IMR-90 (cell line): ENCODE measurements around the gene ZSCAN5B. TPM values are rescaled to one million over a fixed set of nuclear protein-coding genes. Genes with fewer than 3 reads are reported as not detected.

Experiments
- ATAC-seq: fragments of 200-7000 bp; cut with Tn5 transposase; 2 replicates; pipeline ENCODE4 v1.9.1; 2020; ENCODE audit warnings: low read depth, mild to moderate bottlenecking, moderate library complexity
- BruUV-seq: library from RNA; stranded (reverse); fragments of 400-500 nt; replicated peaks from 2 replicates; lab custom pipeline; 2021; lab: Mats Ljungman, UMichigan
- CTCF ChIA-PET: fragments of 300-600 bp; formaldehyde crosslinking; extraction: SDS; loops from one replicate; lab custom pipeline; 2021; ENCODE audit warnings: antibody characterized with exemption; lab: Yijun Ruan, JAX
- POLR2A ChIA-PET: fragments of 300-600 bp; sonication (Branson Sonifier 250); formaldehyde crosslinking; loops from one replicate; lab custom pipeline; 2022; ENCODE audit warnings: antibody characterized with exemption; ENCODE audit not compliant: unreplicated experiment; lab: Charles Lee
- DNase-seq: peaks from one replicate; pipeline ENCODE4 v3.0.0; 2013
- H2AFZ ChIP-seq: replicated peaks from 2 replicates; pipeline ENCODE3; 2013; ENCODE audit warnings: low read length, mild to moderate bottlenecking; ENCODE audit not compliant: poor library complexity
- H2AK5ac ChIP-seq: 2 replicates; pipeline ENCODE4 v1.6.1; 2013; ENCODE audit warnings: low read depth, low read length, inconsistent platforms
- H2AK9ac ChIP-seq: replicated peaks from 2 replicates; pipeline ENCODE3; 2013; ENCODE audit warnings: mild to moderate bottlenecking, low read depth, low read length, moderate library complexity; ENCODE audit not compliant: poor library complexity
- H2BK120ac ChIP-seq: 2 replicates; pipeline ENCODE4 v1.6.1; 2013; ENCODE audit warnings: low read depth, low read length, inconsistent platforms
- H2BK15ac ChIP-seq: 3 replicates; pipeline ENCODE4 v1.6.1; 2013; ENCODE audit warnings: low read depth, low read length, inconsistent platforms
- H2BK20ac ChIP-seq: 2 replicates; pipeline ENCODE4 v1.6.1; 2013; ENCODE audit warnings: low read depth, mild to moderate bottlenecking, inconsistent platforms, low read length, moderate library complexity
- H2BK5ac ChIP-seq: 2 replicates; pipeline ENCODE4 v1.6.1; 2013; ENCODE audit warnings: mild to moderate bottlenecking, low read depth, low read length, inconsistent platforms; ENCODE audit not compliant: poor library complexity, severe bottlenecking
- H3K14ac ChIP-seq: replicated peaks from 2 replicates; pipeline ENCODE4 v1.6.1; 2013; ENCODE audit warnings: low read depth, low read length, inconsistent platforms
- H3K18ac ChIP-seq: 2 replicates; pipeline ENCODE4 v1.6.1; 2013; ENCODE audit warnings: low read depth, low read length, control low read depth
- H3K23ac ChIP-seq: 2 replicates; pipeline ENCODE4 v1.6.1; 2013; ENCODE audit warnings: low read depth, low read length, inconsistent platforms
- H3K27ac ChIP-seq: 2 replicates; pipeline ENCODE4 v1.5.1; 2013; ENCODE audit warnings: mild to moderate bottlenecking, control low read depth, low read length; ENCODE audit not compliant: insufficient read depth
- H3K27me3 ChIP-seq: 2 replicates; pipeline ENCODE4 v1.6.1; 2013; ENCODE audit warnings: low read length; ENCODE audit not compliant: control insufficient read depth, insufficient read depth
- H3K36me3 ChIP-seq: 2 replicates; pipeline ENCODE4 v1.6.1; 2013; ENCODE audit warnings: low read length, mixed read lengths; ENCODE audit not compliant: control insufficient read depth, insufficient read depth
- H3K4ac ChIP-seq: 2 replicates; pipeline ENCODE4 v1.6.1; 2013; ENCODE audit warnings: low read depth, low read length, inconsistent platforms
- H3K4me1 ChIP-seq: 2 replicates; pipeline ENCODE4 v1.6.1; 2013; ENCODE audit warnings: low read length, mixed read lengths; ENCODE audit not compliant: control insufficient read depth, insufficient read depth
- H3K4me2 ChIP-seq: 2 replicates; pipeline ENCODE4 v1.6.1; 2013; ENCODE audit warnings: low read depth, mild to moderate bottlenecking, control low read depth, low read length, moderate library complexity
- H3K4me3 ChIP-seq: 2 replicates; pipeline ENCODE4 v1.5.1; 2013; ENCODE audit warnings: low read depth, mild to moderate bottlenecking, control low read depth, low read length, moderate library complexity; ENCODE audit not compliant: insufficient read depth
- H3K56ac ChIP-seq: 2 replicates; pipeline ENCODE4 v1.6.1; 2013; ENCODE audit warnings: low read length, inconsistent platforms; ENCODE audit not compliant: insufficient read depth; ENCODE audit errors: extremely low read depth
- H3K79me1 ChIP-seq, 2 experiments: 2 replicates each; pipeline ENCODE4 v1.6.1; 2013; ENCODE audit warnings: low read length in 2 of 2, inconsistent platforms in 1 of 2, low read depth in 1 of 2
- H3K9ac ChIP-seq: 2 replicates; pipeline ENCODE4 v1.6.1; 2013; ENCODE audit warnings: low read depth, low read length, control low read depth
- H3K9me1 ChIP-seq: 2 replicates; pipeline ENCODE4 v1.6.1; 2013; ENCODE audit warnings: low read length, inconsistent platforms; ENCODE audit not compliant: insufficient read depth
- H3K9me3 ChIP-seq: 2 replicates; pipeline ENCODE4 v1.6.1; 2013; ENCODE audit warnings: low read length; ENCODE audit not compliant: control insufficient read depth, insufficient read depth
- H4K20me1 ChIP-seq: 2 replicates; pipeline ENCODE4 v1.6.1; 2013; ENCODE audit warnings: low read length, inconsistent platforms; ENCODE audit not compliant: insufficient read depth
- H4K5ac ChIP-seq: 2 replicates; pipeline ENCODE4 v1.6.1; 2013; ENCODE audit warnings: mild to moderate bottlenecking, low read depth, low read length, control low read depth
- H4K8ac ChIP-seq, 2 experiments: 2 replicates each; pipeline ENCODE4 v1.6.1; 2013; ENCODE audit warnings: low read depth in 2 of 2, low read length in 2 of 2, control low read depth in 1 of 2, inconsistent platforms in 1 of 2
- H4K91ac ChIP-seq: 2 replicates; pipeline ENCODE4 v1.6.1; 2013; ENCODE audit warnings: low read depth, low read length, inconsistent platforms; ENCODE audit not compliant: insufficient read depth
- BHLHE40 ChIP-seq: fragments of 150-350 bp; IDR thresholded peaks from 2 replicates; pipeline ENCODE4 v1.6.1; 2016; ENCODE audit warnings: mild to moderate bottlenecking, low read depth, low read length
- CEBPB ChIP-seq: IDR thresholded peaks from 2 replicates; pipeline ENCODE4 v1.6.1; 2012; ENCODE audit warnings: low read depth, low read length, improper control_type of control experiment
- CHD1 ChIP-seq: IDR thresholded peaks from 2 replicates; pipeline ENCODE4 v1.6.1; 2012; ENCODE audit warnings: low read depth, low read length, improper control_type of control experiment
- CTCF ChIP-seq: conservative IDR thresholded peaks from 2 replicates; pipeline ENCODE4 v1.5.1; 2012; ENCODE audit warnings: mild to moderate bottlenecking, low read depth, low read length, improper control_type of control experiment
- ELK1 ChIP-seq: fragments of 150-350 bp; IDR thresholded peaks from 2 replicates; pipeline ENCODE4 v1.6.1; 2016; ENCODE audit warnings: low read depth, mild to moderate bottlenecking, low read length, moderate library complexity, borderline replicate concordance
- FOS ChIP-seq: fragments of 150-350 bp; IDR thresholded peaks from 2 replicates; pipeline ENCODE4 v1.6.1; 2016; ENCODE audit warnings: low read depth, low read length
- MAFK ChIP-seq: IDR thresholded peaks from 2 replicates; pipeline ENCODE4 v1.6.1; 2012; ENCODE audit warnings: low read depth, low read length, improper control_type of control experiment
- MAZ ChIP-seq: IDR thresholded peaks from 2 replicates; pipeline ENCODE4 v1.6.1; 2012; ENCODE audit warnings: low read depth, mild to moderate bottlenecking, low read length, improper control_type of control experiment, moderate library complexity, borderline replicate concordance
- MXI1 ChIP-seq: IDR thresholded peaks from 2 replicates; pipeline ENCODE4 v1.6.1; 2012; ENCODE audit warnings: low read depth, mild to moderate bottlenecking, low read length, moderate library complexity, borderline replicate concordance
- NFE2L2 ChIP-seq: fragments of 150-350 bp; IDR thresholded peaks from 2 replicates; pipeline ENCODE4 v1.6.1; 2016; ENCODE audit warnings: low read depth, mild to moderate bottlenecking, low read length
- POLR2A ChIP-seq: IDR thresholded peaks from 2 replicates; pipeline ENCODE4 v1.6.1; 2012; ENCODE audit warnings: mild to moderate bottlenecking, low read depth, low read length
- RCOR1 ChIP-seq: IDR thresholded peaks from 2 replicates; pipeline ENCODE4 v1.6.1; 2012; ENCODE audit warnings: mild to moderate bottlenecking, low read length, improper control_type of control experiment; ENCODE audit not compliant: insufficient replicate concordance
- RFX5 ChIP-seq: IDR thresholded peaks from 2 replicates; pipeline ENCODE4 v1.8.0; 2012; ENCODE audit warnings: low read depth, mild to moderate bottlenecking, low read length, moderate library complexity
- SMC3 ChIP-seq: fragments of 150-350 bp; IDR thresholded peaks from 2 replicates; pipeline ENCODE4 v1.6.1; 2016; ENCODE audit warnings: low read depth, mild to moderate bottlenecking, antibody characterized with exemption, low read length, moderate library complexity
- USF2 ChIP-seq: fragments of 150-350 bp; IDR thresholded peaks from 2 replicates; pipeline ENCODE4 v1.6.1; 2017; ENCODE audit warnings: mild to moderate bottlenecking, antibody characterized with exemption, low read length, low read depth
- WGBS, 2 experiments: methylation state at CpG; one replicate each; pipeline versions ENCODE4 v1.1.5 to v1.1.7; 2013; ENCODE audit warnings: missing lambda C conversion rate in 2 of 2; ENCODE audit not compliant: insufficient read length in 1 of 2; ENCODE audit errors: extremely low coverage in 2 of 2; 5-methylcytosine and 5-hydroxymethylcytosine counted together
- dilution Hi-C: fragments of 300-500 bp; cut with HindIII; formaldehyde crosslinking; loops from one replicate; pipeline ENCODE4 v1.14.3; 2018; ENCODE audit warnings: low sequenced_read_pairs; ENCODE audit not compliant: unreplicated experiment
- in situ Hi-C: fragments of 300-500 bp; cut with MboI; formaldehyde crosslinking; loops from 3 replicates; pipeline ENCODE4 v1.14.3; 2019; ENCODE audit warnings: low sequenced_read_pairs, inconsistent platforms, mixed read lengths
- intact Hi-C: fragments of 100-400 bp; cut with micrococcal nuclease; formaldehyde crosslinking; loops from 2 replicates; pipeline ENCODE4 v1.10.0; 2022
- polyA plus RNA-seq, 3 experiments: library from polyadenylated mRNA; depleted of rRNA; stranded (reverse); fragments of >200 nt; gene quantifications; 2 replicates each; pipeline ENCODE4 v1.2.3, GENCODE V29; 2012; ENCODE audit warnings: low replicate concordance in 1 of 3
- total RNA-seq: library from RNA; depleted of rRNA; stranded (reverse); fragments of >200 nt; gene quantifications from 2 replicates; pipeline ENCODE4 v1.2.3, GENCODE V29; 2012

The ZSCAN5B gene
- total and polyA plus RNA-seq, 2 of the 4 experiments (the other 2 are of a cell fraction) = not detected

- Histone ChIP-seq H3K4ac (no peak overlapping the region), H2BK120ac (no peak overlapping the region), H2BK15ac (no peak overlapping the region), H3K4me1 (peaks cover 5% of the 10 kb centered on the region; the same call in 1 of the 2 replicates), H3K4me3 (no peak overlapping the region), H3K23ac (no peak overlapping the region), H3K56ac (no peak overlapping the region), H4K8ac (no peak overlapping the region), H3K36me3 (peaks cover 35% of the 10 kb centered on the region), H4K20me1 (peaks cover 28% of the 10 kb centered on the region), H2AK9ac (no peak overlapping the region), H3K18ac (no peak overlapping the region), H3K9ac (no peak overlapping the region), H2BK5ac (no peak overlapping the region), H3K4me2 (no peak overlapping the region), H4K5ac (no peak overlapping the region), H3K9me1 (peaks cover 10% of the 10 kb centered on the region; the same call in 1 of the 2 replicates), H3K14ac (no peak overlapping the region), H2BK20ac (no peak overlapping the region), H3K27ac (no peak overlapping the region), H2AFZ (no peak overlapping the region), H3K79me1 (peaks cover 25 to 29% of the 10 kb centered on the region in 2 experiments), H3K27me3 (no peaks in the 10 kb centered on the region), H3K9me3 (no peaks in the 10 kb centered on the region), H2AK5ac (no peak overlapping the region), H4K91ac (no peak overlapping the region)
- no peak for TF ChIP-seq POLR2A
- TF ChIP-seq BHLHE40 = no peak
- TF ChIP-seq ELK1 = no peak
- no peak for TF ChIP-seq RCOR1
- no peak for TF ChIP-seq SMC3
- no peak for TF ChIP-seq USF2
- no peak for TF ChIP-seq MAFK
- no peak for TF ChIP-seq RFX5
- TF ChIP-seq CTCF = no peak
- no peak for TF ChIP-seq CHD1
- TF ChIP-seq FOS = no peak
- no peak for TF ChIP-seq NFE2L2
- no peak for TF ChIP-seq MAZ
- no peak for TF ChIP-seq CEBPB
- TF ChIP-seq MXI1 = no peak
- in situ Hi-C loops = no loop called here
- intact Hi-C loops = no loop called here
- DNase-seq = no peak
- ChIA-PET CTCF (no interaction called here), POLR2A (interaction anchor here (0.8 kb wide), 1 partner anchor 12 kb away, joined by 8 read pairs; the partner anchor contains the start of gene ZNF444)
- ATAC-seq = no peak
- BruUV-seq = no TSS peak
- dilution Hi-C loops = no loop called here
- 100% methylated on average over 1 of the region's 2 CpGs; no CpG with 5 or more reads in 1 of the 2 experiments for WGBS, 2 experiments
Observed at GRCh38 chr19:56152644-56153043, 44.9 kb downstream of the ZSCAN5B start.
